PFSK-1 (cell line): ENCODE results near the gene OSBPL6.

ENCODE experiments used
- FOXP2 ChIP-seq: optimal IDR thresholded peaks from 2 replicates; pipeline ENCODE3; 2011; ENCODE audit warnings: borderline replicate concordance, control low read depth, inconsistent platforms; ENCODE audit not compliant: insufficient read depth; ENCODE audit errors: extremely low read length, extremely low read depth
- POLR2AphosphoS5 ChIP-seq: IDR thresholded peaks from 2 replicates; pipeline ENCODE4 v1.6.1; 2012; ENCODE audit warnings: low read depth, mild to moderate bottlenecking, control low read depth, low read length, moderate library complexity
- REST ChIP-seq, 2 experiments: IDR thresholded peaks; 2 replicates each; pipeline versions ENCODE4 v1.6.1 to v1.8.0; 2011 to 2012; ENCODE audit warnings: low read depth in 2 of 2, low read length in 2 of 2, control low read depth in 1 of 2, inconsistent platforms in 1 of 2, mild to moderate bottlenecking in 1 of 2, moderate library complexity in 1 of 2; ENCODE audit not compliant: insufficient read depth in 1 of 2
- SIN3A ChIP-seq: IDR thresholded peaks from 2 replicates; pipeline ENCODE4 v1.6.1; 2012; ENCODE audit warnings: mild to moderate bottlenecking, low read length, moderate library complexity, borderline replicate concordance; ENCODE audit not compliant: insufficient read depth
- TAF1 ChIP-seq: IDR thresholded peaks from 2 replicates; pipeline ENCODE4 v1.6.1; 2012; ENCODE audit warnings: low read length, control low read depth, borderline replicate concordance; ENCODE audit not compliant: insufficient read depth

OSBPL6 gene

GRCh38 chr2:178330175-178331017 is 136.1 kb downstream of the OSBPL6 start:
- TF ChIP-seq REST (IDR thresholded peaks at IDR 0.05; ENCODE audit: insufficient read depth in 1 of 2, low read depth in 2 of 2, low read length in 2 of 2) = no peak
- no peak for TF ChIP-seq TAF1
- no peak for TF ChIP-seq POLR2AphosphoS5
- no peak for TF ChIP-seq SIN3A
- TF ChIP-seq FOXP2 = no peak

- no peak for TF ChIP-seq SIN3A
- no peak for TF ChIP-seq REST (IDR thresholded peaks at IDR 0.05; ENCODE audit: insufficient read depth in 1 of 2, low read depth in 2 of 2, low read length in 2 of 2)
- no peak for TF ChIP-seq FOXP2
- no peak for TF ChIP-seq TAF1
- TF ChIP-seq POLR2AphosphoS5 = no peak
Measured at GRCh38 chr2:178331474-178332432, 137.4 kb downstream of the OSBPL6 start.

GRCh38 chr2:178333851-178334250 is 139.5 kb downstream of the OSBPL6 start:
- TF ChIP-seq SIN3A (no peak), REST (IDR thresholded peaks at IDR 0.05; ENCODE audit: insufficient read depth in 1 of 2, low read depth in 2 of 2, low read length in 2 of 2) (no peak), TAF1 (no peak), FOXP2 (no peak), POLR2AphosphoS5 (no peak)

GRCh38 chr2:178335230-178335629 is 140.9 kb downstream of the OSBPL6 start:
- no peak for TF ChIP-seq FOXP2
- no peak for TF ChIP-seq TAF1
- no peak for TF ChIP-seq SIN3A
- no peak for TF ChIP-seq POLR2AphosphoS5
- no peak for TF ChIP-seq REST (IDR thresholded peaks at IDR 0.05; ENCODE audit: insufficient read depth in 1 of 2, low read depth in 2 of 2, low read length in 2 of 2)
